SKM-1 (cell line): Measurements from ENCODE around the gene PLA2G4B.

Experiments
- DNase-seq: peaks from one replicate; lab custom pipeline; 2025; ENCODE audit not compliant: unreplicated experiment; lab: John Stamatoyannopoulos, UW

PLA2G4B gene

DNA sequence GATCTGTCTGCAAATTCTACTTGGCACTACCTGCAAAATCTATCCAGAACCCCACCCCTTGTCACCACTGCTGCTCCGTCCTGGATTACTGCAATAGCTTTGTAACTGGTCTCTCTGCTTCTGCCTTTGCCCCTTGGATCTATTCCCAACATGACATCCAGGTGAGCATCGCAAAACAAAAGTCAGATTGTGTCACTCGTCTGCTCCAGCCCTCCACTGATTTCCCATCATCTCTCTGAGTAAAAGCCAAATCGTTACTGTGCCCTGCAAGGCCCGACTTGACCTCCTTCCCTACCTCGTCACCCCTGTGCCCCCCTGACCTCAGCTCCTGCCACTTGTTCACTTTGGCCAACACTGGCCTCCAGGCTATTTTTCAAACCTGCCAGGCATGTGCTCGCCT is 45.8 kb downstream of the PLA2G4B start:
- no peak for DNase-seq

DNA sequence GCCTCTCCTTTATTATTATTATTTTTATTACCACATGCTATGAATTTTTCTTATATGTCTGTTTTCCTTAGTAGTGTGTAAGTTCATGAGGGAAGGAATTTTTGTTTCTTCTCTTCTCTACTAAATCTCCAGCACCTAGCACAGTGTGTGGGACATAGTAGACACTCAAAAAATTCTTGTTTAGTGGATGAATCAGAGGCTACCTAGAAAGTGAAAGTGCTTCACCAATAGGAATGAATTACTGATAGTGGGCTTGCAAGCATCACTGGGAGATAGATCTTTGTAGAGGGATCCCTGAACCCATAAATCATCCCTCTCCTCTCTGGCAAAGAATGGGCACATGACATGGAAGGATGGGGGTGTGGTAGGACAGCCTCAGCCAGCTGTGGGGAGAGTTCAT is 46.7 kb downstream of the PLA2G4B start:
- DNase-seq: no peak

DNA sequence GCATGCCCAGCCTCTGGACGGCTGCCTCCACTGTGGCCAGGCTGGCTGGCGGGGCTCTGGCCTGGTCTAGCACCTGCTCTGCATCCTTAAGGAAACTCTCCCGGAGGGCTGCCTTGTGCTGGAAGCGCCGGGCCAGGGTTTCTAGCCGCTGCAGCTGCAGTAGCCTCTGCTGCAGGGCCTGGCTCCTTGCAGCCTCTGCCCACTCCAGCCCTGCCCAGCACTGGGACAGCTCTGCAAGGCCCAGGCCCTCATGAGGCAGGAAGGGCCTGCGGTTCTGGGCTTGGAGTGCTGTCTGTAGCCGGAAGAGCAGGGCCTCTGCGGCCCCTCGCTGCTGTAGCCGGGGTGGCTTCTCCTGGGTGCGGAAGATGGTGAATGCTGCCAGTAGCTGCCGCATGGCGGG is 47.2 kb downstream of the PLA2G4B start:
- no peak for DNase-seq

DNA sequence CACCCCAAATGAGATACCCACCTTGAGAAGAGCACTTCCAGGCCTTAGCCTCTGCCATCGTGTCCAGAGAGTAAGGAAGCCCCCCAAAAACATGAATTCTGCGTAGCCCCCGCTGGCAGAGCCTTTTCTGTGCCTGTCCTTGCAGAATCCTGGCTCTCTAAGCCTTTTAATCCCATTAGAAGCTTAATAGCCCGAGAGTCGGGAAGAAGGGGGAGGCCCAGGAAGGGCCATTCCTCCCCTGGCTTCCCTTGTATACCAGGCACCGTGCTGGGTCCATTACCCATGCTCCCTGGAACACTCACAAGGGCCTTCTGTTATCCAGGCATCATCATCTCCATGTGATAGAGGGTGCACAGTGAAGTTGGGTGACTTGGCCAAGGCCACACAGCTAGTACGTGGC is 48.1 kb downstream of the PLA2G4B start:
- no peak for DNase-seq

DNA sequence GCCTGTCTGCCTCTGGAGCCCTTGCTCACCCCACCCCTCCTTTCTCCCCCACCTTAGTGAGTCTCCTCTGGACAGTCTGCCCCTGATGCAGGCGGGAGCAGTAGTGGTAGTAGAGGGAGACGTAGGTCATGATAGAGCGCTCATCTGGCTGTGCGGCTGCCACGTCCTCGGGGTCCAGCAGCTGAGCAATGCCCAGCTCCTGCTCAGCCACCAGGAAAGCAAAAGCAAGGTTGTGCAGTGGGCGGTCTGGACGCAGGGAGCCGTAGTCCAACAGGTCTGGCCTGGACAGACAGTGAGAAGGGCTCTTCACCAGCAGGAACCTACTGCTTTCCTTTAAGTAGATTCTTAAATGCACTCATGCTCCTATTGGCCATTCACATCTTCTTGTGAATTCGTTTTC is 48.5 kb downstream of the PLA2G4B start:
- no peak for DNase-seq

DNA sequence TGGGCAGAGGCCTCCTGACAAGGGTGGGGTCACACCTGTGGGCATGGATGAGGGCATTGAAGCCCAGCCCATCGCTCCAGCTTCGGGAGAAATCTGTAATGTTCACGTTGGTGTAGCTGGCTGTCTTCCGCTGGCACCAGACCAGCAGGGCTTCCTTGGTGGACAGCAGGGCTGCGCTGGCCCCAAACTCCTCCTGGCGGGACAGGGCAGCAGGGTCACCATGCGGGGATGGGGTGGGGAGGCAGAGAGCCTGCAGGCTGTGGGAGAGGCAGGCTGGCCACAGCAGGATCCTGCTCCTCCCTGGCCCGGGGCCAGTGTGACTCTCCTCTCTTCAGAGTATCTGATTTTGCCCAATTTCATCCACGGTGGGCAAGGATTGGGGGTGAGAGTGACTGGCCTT is 49.2 kb downstream of the PLA2G4B start:
- no peak for DNase-seq

DNA sequence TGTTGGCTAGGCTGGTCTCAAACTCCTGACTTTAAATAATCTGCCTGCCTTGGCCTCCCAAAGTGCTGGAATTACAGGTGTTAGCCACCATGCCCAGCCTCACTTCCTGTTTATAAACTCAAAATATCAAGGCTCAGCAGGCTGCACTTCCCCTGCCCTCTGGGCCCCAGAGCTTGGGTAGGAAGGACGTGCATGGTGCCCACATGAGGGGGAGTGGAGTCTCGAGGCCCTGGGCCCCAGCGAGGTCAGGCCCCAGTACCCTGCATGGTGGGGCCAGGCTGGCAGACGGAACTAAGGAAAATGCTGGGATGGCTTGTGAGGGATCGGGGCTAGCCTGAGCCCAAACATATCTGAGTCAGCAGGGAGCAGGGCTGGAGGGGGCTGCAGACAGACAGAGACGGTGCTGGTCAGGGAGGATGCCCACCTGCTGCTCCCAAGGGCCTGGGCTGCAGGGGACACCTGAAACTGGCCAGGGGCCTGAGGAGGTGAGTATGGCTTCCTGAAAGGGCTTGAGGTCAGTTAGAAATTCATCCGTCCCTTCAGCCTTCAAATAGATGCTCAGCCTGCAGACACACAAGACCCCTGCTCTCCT is 50.1 kb downstream of the PLA2G4B start:
- DNase-seq: no peak

DNA sequence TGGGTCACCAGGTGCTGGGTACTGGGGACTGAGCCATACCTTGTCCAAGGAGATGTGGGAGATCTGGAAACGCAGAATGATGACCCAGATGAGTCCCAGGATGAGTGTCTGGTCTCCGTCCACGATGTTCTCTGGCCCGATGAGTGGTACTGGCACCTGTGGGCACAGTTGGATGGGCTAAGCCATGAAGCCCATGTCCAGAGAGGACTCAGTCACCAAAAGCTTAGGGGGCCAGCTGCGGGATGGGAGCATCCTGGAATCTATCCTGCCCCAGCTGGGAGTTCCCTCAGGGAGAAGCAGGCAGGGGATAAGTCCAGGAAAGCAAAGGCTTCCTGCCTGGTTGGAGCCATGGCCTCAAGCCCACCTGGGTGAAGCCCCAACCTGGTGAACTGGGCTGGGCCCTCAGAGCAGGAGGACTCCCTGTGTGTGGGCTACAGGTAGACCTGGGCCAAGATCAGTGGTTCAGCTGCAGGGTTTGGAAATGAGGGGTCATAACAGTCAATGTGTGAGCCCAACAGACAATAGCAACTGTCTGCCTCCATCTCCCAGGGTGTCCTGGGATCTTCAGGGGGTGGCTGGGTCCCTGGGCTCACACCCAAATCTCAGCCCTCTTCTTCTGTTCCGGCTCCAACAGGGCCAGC is 51.5 kb downstream of the PLA2G4B start:
- no peak for DNase-seq

DNA sequence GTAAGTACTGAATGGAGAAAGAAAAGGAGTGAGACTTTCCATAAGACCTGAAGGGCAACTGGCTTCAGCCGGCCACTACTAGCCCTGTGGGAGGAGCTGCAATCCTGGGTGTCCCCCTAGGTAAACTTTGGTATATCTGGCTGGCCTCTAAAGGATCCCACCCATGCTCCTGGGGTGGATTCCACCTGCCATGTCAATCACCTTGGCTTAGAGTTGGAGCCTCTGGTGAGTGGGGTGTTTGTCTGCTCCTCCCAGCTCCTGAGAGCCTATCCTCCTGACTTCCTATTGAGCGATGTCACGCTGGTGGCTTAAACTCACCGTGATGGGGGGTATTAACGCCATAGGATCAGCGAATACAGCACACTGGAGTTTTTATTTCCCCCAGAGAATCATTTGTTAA is 52.6 kb downstream of the PLA2G4B start:
- DNase-seq: no peak

DNA sequence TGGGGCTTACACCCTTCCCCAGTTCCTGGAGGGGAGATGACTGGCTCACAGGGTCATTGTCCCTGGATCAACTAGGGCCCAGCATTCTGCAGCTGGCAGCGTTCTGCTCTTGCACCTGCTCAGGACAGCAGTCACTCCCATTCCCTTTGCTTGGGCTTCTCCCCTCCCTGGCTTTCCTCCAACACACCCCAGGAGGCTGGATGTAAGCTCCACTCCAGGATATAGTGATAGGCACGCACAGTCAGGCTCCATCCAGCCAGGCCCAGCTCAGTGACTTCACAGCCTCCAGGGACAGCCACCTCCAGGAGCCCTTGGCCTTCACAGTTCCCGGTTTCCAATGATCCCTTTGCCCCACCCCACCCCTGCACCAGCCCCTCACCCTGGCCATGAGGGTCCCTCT is 53.3 kb downstream of the PLA2G4B start:
- no peak for DNase-seq

DNA sequence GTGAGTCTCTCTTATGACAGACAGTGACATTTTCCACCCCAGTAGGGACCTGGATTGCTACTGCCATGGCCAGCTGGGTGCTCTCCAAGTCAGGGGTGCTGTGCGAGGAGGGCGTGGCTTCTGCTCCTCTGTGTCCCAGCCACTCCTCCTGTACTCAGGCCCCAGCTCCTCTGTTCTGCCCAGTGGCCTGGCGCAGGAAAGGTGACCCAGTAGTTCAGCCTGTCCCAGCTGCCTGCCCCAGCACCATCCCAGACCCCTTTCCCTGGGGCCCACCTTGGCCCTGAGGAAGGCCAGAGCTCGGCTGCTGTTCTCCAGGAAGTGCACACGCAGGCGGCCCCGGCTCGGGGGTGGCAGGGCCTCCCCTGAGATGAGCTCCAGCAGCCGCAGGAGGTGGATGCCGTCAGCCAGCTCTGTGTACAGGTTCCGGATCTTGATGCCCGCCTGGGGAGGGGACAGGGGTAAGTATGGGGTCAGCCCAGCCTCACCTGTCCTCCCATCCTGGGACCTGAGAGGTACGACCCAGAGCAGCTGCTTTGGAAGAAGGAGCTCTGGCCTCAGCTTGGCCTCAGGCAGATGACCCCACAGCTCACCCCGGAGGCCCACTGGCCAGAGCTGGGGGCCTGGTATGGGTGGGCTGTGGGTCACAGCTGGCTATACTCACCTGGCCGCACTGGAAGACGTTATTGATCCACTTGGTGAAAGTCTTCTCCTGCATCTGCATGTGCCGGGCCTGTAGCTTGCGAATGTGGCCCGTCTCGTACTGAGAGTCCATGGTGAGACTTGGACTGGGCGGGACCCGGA is 54.2 kb downstream of the PLA2G4B start:
- DNase-seq: no peak

DNA sequence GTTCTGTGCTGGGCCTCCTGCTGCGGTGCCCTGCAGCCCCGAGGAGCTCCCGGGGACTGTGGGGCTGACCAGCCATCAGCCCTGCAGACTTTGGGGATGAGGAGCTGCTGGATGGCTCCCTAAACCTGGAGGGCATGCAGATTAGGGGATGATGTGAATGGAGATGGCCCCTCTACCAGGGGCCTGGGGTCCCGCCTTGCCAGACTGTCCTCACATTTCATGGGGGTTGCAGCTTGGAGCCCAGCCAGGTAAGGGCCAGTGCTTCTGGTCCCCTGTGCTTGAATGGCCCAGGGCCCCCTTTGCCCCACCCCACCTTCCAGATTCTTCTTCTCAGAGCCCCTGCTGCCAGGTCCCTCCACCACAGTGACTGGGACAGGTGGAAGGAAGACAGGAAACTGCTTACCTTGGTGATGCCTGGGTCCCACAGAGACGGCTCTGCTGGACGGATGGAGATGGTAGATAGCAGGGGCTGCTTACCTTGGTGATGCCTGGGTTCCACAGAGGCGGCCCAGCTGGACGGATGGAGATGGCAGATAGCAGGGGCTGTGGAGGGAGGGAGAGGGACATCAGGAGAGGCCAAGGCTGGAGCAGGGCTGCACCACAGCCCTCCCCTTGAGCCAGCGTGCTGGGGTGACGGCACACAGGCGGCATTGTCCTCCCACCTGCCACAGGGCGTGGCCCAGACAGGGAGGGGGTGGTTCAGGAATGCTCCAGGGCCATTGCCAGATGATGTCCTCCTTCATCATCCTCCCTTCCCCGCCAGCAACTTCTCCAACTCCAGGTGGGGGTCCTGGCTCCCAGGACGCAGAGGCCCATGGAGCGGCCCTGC is 55.0 kb downstream of the PLA2G4B start, which contains the start of gene SPTBN5:
Gene SPTBN5, minus strand, starts transcription at position 632 of the 829 bp plus-strand sequence. Its CDS starts 556 bp downstream, at position 76.
- DNase-seq: no peak

DNA sequence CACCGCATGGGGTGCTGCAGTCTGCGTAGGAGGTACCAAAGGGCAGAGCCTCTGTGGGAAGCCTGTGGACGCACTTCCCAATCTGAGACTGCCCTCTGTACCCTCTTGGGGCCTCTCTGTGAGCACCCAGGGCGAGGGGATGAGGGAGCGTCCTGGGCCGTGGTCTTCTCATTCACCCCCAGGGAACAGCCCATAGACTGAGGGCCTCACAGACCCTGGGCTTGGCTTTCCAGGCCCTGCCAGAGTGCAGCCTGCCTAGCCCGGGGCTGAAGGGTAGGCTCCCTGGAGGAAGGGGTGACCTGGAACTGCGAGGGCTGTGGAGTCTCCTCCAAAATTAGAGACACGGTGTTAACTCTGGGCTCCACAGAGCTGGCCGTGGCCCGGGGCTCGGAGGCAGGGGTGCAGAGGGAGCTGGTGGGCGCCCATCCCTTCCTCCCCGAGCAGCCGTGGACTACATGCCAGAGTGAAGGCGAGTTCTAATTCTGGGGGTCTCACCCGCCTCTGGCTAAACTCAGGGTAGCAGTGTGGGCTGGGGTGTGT is 55.7 kb downstream of the PLA2G4B start:
- no peak for DNase-seq

DNA sequence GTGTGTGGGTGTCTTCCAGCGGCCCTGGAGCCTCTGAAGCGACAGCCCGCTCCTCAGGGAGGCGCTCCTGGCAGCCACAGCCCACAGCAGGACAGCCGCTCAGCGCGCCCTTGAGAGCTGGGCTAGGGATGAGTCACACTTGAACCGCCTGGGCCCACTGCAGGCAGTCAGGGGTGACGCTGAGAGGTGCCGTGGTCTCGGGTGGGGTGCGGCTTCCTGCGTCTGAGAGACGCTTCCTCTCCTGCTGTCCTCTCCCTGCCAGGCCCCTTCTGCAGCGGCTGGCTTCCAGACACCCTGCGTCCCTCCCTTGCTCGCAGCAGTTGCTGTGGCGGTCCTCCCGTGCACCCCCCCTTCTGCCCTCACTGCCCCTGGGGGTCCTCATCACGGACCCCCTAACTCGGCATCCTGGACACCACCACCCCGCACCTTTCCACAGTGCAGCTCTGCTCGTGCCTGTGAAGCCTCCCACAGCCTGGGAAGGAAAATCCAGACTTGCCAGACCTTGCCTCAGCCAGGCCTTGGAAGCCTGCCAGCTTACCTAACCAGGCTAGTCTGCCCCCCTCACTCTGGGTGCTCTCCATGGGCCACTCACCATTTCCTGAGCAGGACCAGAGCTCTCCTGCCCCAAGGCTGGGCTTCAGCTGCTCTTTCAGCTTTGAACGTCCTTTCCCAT is 56.3 kb downstream of the PLA2G4B start:
- DNase-seq: no peak

DNA sequence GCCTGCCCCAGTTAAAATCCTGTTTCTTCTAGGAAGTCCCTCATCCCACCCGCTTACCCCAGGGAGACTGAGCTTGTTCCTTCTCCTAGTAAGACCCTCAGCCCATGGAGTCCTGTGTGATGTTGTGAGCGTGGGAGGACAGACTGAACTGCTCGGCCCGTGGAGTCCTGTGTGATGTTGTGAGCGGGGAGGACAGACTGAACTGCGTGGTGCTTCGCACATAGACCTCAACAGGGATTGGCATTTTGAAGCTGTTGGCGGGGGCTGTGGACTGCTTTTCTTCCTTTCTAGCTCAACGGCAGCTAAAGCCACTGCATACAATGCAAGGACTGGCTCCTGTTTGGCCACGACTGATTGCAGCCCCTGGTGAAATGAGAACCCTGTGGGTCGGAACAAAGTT is 56.8 kb downstream of the PLA2G4B start:
- no peak for DNase-seq

DNA sequence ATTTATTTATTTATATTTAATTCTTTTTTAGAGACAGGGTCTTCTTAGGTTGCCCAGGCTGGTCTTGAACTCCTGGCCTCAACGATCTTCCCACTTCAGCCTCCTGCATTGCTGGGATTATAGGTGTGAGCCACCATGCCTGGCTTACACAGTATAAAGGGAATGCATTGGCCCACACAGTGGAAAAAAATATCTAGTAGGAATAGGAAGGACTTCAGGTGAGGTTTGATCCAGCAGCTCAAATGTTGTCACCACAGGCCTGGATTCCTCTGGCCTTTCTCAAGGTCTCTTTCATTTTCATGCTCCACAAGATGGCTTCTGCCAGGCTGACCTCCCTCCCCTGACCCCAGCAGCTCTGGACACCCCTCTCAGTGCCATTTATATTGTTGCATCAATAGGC is 57.3 kb downstream of the PLA2G4B start:
- no peak for DNase-seq

DNA sequence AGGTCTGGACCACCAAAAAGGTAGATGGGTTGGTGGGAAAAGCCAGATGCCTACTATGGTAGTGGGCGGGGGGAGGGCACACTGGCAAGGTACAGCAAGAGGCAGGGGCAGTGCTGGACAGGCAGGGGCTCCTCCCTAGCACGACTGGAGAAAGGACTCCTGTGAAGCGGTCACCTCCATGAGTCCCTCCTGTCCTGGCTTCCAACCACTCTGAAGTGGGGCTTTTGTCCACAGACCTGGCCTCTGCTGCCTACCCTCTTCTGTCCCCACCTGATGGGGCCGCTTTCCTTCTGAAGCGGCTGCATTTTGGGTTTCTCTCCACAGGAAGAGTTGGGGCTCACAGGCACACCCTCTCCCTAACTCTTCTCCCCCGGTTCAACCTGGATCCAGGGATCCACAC is 57.9 kb downstream of the PLA2G4B start:
- no peak for DNase-seq

DNA sequence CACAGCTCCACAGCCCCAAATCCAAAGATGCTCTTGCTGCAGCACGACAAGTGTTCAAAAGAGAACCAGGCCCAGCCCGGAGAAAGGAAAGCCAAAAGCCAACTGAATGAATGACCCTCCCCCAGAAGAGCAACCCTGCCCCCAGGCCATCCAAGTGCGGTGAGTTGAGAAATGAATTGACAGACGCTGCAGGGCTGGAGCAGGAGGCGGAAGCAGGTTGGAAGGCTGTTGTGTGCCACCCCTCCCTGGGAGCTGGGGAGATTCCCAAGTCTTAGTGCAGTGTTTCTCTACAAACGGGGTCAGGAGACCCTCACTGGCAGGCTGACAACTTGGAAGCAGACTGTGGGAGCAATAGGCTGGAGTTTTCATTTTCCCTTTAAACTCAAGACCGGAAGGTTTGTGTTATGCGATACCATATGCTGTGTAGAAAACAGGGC is 58.7 kb downstream of the PLA2G4B start:
- DNase-seq: no peak
